ENCODE measurements around the gene MYD88.

DNA sequence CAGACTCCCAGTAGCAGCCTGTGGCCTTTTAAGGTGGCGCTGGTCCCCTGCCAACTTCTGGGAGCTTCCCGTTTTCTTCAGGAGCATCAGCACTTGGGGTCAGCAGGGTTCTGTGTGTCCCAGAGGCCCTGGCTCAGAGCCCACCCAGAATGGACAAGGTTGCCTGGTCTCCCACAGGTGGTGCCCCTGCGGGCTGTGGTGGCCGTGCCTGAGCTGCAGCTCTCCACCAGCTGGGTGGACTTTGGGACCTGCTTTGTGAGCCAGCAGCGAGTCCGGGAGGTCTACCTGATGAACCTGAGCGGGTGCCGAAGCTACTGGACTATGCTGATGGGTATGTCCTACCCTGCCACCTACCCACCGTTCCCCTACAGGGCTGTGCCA lies 17.0 kb upstream of the MYD88 start:
- TF ChIP-seq, protein P1, sequence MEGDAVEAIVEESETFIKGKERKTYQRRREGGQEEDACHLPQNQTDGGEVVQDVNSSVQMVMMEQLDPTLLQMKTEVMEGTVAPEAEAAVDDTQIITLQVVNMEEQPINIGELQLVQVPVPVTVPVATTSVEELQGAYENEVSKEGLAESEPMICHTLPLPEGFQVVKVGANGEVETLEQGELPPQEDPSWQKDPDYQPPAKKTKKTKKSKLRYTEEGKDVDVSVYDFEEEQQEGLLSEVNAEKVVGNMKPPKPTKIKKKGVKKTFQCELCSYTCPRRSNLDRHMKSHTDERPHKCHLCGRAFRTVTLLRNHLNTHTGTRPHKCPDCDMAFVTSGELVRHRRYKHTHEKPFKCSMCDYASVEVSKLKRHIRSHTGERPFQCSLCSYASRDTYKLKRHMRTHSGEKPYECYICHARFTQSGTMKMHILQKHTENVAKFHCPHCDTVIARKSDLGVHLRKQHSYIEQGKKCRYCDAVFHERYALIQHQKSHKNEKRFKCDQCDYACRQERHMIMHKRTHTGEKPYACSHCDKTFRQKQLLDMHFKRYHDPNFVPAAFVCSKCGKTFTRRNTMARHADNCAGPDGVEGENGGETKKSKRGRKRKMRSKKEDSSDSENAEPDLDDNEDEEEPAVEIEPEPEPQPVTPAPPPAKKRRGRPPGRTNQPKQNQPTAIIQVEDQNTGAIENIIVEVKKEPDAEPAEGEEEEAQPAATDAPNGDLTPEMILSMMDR (IDR thresholded peaks at IDR 0.05 in 2 of 3, conservative IDR thresholded peaks at IDR 0.05 in 1 of 3; ENCODE audit: insufficient read depth in 2 of 3, low read depth in 1 of 3, low read length in 3 of 3): no peak
- TF ChIP-seq SIN3A (IDR thresholded peaks at IDR 0.05; ENCODE audit: borderline replicate concordance in 2 of 2, control insufficient read depth in 1 of 2, low read depth in 2 of 2, low read length in 2 of 2) (no peak), NFE2 (IDR thresholded peaks at IDR 0.05; ENCODE audit: low read depth) (no peak), NELFE (IDR thresholded peaks at IDR 0.05; ENCODE audit: insufficient read depth, insufficient read length) (no peak), PCBP2 (IDR thresholded peaks at IDR 0.05; ENCODE audit: low read depth, low read length, poor library complexity, severe bottlenecking) (no peak), HDGF (IDR thresholded peaks at IDR 0.05) (no peak), EZH2 (IDR thresholded peaks at IDR 0.05; ENCODE audit: borderline replicate concordance, low read depth, low read length) (no peak)
- TF ChIP-seq, protein P2, sequence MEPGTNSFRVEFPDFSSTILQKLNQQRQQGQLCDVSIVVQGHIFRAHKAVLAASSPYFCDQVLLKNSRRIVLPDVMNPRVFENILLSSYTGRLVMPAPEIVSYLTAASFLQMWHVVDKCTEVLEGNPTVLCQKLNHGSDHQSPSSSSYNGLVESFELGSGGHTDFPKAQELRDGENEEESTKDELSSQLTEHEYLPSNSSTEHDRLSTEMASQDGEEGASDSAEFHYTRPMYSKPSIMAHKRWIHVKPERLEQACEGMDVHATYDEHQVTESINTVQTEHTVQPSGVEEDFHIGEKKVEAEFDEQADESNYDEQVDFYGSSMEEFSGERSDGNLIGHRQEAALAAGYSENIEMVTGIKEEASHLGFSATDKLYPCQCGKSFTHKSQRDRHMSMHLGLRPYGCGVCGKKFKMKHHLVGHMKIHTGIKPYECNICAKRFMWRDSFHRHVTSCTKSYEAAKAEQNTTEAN (CRISPR knock-in tag; IDR thresholded peaks at IDR 0.05): no peak
